NCI-H128 (cell line): ENCODE data around the gene HHLA2.

Experiments
- DNase-seq: peaks from one replicate; lab custom pipeline; 2025; ENCODE audit not compliant: unreplicated experiment; lab: John Stamatoyannopoulos, UW

Gene HHLA2

DNA sequence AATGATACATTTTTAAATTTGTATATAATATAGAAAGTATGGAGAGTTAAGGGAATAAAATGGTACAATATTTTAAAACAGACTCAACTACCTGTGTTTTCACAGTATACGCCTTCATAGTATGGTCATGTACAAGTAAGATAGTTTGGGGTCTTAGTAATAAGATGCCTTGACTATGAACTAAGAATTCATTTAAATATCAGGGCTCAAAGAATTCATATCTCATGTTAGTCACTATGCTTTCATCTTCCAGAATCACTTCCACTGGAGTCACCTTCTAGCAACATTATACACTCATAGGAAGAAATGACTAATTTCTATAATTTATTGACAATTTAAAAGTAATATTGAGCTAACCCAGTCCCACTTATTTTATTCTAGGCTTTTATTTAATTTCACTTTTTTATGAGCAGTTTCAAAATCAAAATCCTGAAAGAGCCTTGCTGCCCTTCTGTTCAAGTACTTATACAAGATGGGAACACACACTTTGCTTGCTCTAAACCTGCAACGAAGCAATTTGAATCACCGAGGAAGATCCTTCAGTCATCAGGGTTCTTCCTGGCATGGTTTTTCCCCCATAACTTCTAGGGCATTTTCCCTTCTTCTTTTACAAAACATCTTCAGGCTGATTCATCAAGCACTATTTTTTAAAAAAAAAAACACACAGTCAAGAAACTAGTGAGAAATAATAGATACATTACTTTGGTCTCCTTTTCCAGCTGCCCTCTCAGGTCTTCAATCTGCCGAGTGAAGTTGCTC, 119.9 kb downstream of the HHLA2 start:
- DNase-seq, result no peak

- no peak for DNase-seq
Measured at GRCh38 chr3:108420926-108421325, 124.6 kb downstream of the HHLA2 start.
